OCI-LY3 (cell line): ENCODE results near the gene ST6GALNAC2.

ENCODE experiments used
- CTCF ChIP-seq: fragments of 200-600, 300-600 bp; sonication (generic); IDR thresholded peaks from 2 replicates; pipeline ENCODE4 v1.5.1; 2014; ENCODE audit warnings: antibody characterized with exemption, low read length, low read depth
- EZH2phosphoT487 ChIP-seq: fragments of 200-600 bp; shearing (Covaris generic); IDR thresholded peaks from 2 replicates; pipeline ENCODE4 v1.6.1; 2018; ENCODE audit warnings: antibody characterized with exemption, mixed run types, low read depth

- TF ChIP-seq CTCF: no peak
- no peak for TF ChIP-seq EZH2phosphoT487
Observed at GRCh38 chr17:76553178-76553908, 32.3 kb downstream of the ST6GALNAC2 start.
